Measurements from ENCODE around the gene TIAL1. TPM values are rescaled to one million over a fixed set of nuclear protein-coding genes. Genes with fewer than 3 reads are reported as not detected.

The TIAL1 gene, protein sequence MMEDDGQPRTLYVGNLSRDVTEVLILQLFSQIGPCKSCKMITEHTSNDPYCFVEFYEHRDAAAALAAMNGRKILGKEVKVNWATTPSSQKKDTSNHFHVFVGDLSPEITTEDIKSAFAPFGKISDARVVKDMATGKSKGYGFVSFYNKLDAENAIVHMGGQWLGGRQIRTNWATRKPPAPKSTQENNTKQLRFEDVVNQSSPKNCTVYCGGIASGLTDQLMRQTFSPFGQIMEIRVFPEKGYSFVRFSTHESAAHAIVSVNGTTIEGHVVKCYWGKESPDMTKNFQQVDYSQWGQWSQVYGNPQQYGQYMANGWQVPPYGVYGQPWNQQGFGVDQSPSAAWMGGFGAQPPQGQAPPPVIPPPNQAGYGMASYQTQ
- total RNA-seq, result 29.4 and 54.4 TPM in 2 replicates

DNA sequence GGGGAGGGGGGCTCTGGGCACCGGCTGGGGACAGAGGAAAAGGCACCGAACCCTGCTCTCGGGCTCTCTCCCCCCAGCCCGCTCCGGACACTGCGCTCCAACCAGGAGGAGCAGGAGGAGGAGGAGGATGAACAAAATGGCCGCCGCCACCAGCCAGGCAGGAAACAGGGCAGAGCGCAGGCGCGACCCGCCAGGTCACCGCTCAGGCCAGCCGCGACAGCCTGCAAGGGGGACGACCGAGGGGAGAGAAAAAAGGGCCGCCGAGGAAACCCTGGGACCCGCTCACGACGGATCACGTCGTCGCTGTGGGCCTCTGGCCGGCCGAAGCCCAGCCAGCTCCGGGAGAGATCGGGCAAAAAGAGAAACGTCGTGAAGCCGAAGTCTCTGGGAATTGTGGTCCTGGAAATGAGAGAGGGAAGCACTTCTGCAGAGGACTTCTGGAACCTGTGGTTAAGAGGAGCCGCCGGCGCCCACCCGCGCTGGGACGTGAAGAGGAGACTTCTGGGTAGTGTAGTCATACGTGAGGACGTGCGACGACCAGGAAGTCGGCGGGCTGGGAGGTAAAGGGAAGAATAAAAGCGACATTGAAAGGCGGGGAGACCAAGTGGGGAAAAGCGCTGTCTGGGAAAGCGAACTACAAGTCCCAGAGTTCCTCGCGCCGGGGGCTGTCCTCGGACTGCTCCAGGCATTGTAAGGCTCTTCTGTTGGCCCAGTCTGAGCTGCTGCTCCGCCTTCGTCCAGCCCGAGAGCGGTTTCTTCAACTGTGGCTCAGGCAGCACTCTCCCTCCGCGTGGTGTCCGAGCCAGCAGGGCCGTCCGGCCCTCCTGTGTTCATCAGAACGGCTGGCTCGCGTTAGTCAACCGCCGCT, at the start of gene TIAL1:
Gene TIAL1, minus strand, starts transcription at position 428 of the 868 bp plus-strand sequence. CDS start 499 bp downstream, outside the sequence.

DNA sequence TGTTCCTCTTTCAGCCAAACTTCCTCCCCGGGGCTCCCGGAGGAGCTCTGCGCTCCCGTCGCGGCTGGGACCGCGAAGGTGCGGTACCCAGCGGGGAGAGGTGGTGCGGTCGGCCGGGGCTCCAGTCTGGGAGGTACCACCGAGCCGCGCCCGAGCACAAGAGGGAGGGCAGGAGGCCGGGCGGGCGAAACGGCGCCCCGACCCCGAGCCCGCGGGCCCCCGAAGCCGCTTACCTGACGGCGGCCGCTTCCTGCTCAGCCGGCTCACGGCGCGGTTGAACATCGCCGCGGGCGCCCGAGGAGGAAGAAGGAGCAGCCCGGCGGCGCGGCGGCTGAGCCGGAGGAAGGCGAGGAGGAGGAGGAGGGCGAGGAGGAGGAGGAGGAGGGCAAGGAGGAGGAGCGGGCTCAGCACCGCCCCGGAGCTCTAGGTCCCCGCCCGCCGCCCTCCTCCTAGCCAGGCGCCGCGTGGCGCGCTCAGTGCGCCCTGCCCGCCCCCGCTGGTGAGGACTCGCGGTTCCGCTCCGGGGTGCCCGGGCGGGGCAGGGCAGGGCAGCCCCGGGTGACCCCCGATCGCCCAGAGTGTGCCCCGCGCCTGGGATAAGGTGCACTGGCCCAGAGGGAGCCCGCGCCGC, 54.3 kb downstream of the TIAL1 start, which contains the start of gene RGS10:
Gene RGS10, minus strand, starts transcription at position 363 of the 631 bp plus-strand sequence. Its CDS starts 81 bp downstream, at position 282.

Other genes starting within 250 kb of the TIAL1 start
- 55.7 and 58.5 TPM in 2 replicates for gene RGS10, start 54.2 kb downstream of the TIAL1 start, total RNA-seq
- 12.9 and 17.0 TPM in 2 replicates for gene BAG3, start 54.4 kb upstream of the TIAL1 start, total RNA-seq
- gene INPP5F, start 129.1 kb upstream of the TIAL1 start, total RNA-seq, result 17.9 and 19.9 TPM in 2 replicates